ENCODE results near the gene ARHGAP6.

The ARHGAP6 gene

GRCh38 chrX:11540532-11541377, 125.0 kb downstream of the ARHGAP6 start:
- TF ChIP-seq CTCF (IDR thresholded peaks at IDR 0.05; ENCODE audit: low read depth, low read length) = no peak
- no peak for DNase-seq
- H3K27me3 ChIP-seq (ENCODE audit: insufficient read depth, low read depth, severe bottlenecking) = peaks cover 8% of the 10 kb centered on the region
- H3K27ac ChIP-seq = no peak overlapping the region
- H3K36me3 ChIP-seq = no peaks in the 10 kb centered on the region
- no peaks in the 10 kb centered on the region for H3K9me3 ChIP-seq (ENCODE audit: severe bottlenecking)
- H3K4me3 ChIP-seq (ENCODE audit: low read depth, low read length) = no peak overlapping the region

GRCh38 chrX:11537141-11537540, 128.6 kb downstream of the ARHGAP6 start:
- no peak for DNase-seq
- Histone ChIP-seq H3K9me3 (ENCODE audit: severe bottlenecking) (no peaks in the 10 kb centered on the region), H3K27ac (no peak overlapping the region), H3K27me3 (ENCODE audit: insufficient read depth, low read depth, severe bottlenecking) (peaks cover 6% of the 10 kb centered on the region), H3K4me3 (ENCODE audit: low read depth, low read length) (no peak overlapping the region), H3K36me3 (no peaks in the 10 kb centered on the region)
- TF ChIP-seq CTCF (IDR thresholded peaks at IDR 0.05; ENCODE audit: low read depth, low read length) = no peak

GRCh38 chrX:11535156-11535919, 130.4 kb downstream of the ARHGAP6 start:
- TF ChIP-seq CTCF (IDR thresholded peaks at IDR 0.05; ENCODE audit: low read depth, low read length) = no peak
- Histone ChIP-seq H3K4me3 (ENCODE audit: low read depth, low read length) (no peak overlapping the region), H3K27ac (no peak overlapping the region), H3K27me3 (ENCODE audit: insufficient read depth, low read depth, severe bottlenecking) (peaks cover 12% of the 10 kb centered on the region), H3K36me3 (no peaks in the 10 kb centered on the region), H3K9me3 (ENCODE audit: severe bottlenecking) (no peaks in the 10 kb centered on the region)
- DNase-seq = no peak

- TF ChIP-seq CTCF (IDR thresholded peaks at IDR 0.05; ENCODE audit: low read depth, low read length) = no peak
- no peak for DNase-seq
- H3K27ac ChIP-seq = no peak overlapping the region
- H3K27me3 ChIP-seq (ENCODE audit: insufficient read depth, low read depth, severe bottlenecking) = peaks cover 20% of the 10 kb centered on the region
- H3K9me3 ChIP-seq (ENCODE audit: severe bottlenecking) = no peaks in the 10 kb centered on the region
- no peak overlapping the region for H3K4me3 ChIP-seq (ENCODE audit: low read depth, low read length)
- H3K36me3 ChIP-seq = no peaks in the 10 kb centered on the region
These were observed 132.5 kb downstream of the ARHGAP6 start for GRCh38 chrX:11533199-11533651.

- no peak for DNase-seq
- Histone ChIP-seq H3K27ac (no peak overlapping the region), H3K9me3 (ENCODE audit: severe bottlenecking) (no peaks in the 10 kb centered on the region), H3K4me3 (ENCODE audit: low read depth, low read length) (no peak overlapping the region), H3K27me3 (ENCODE audit: insufficient read depth, low read depth, severe bottlenecking) (peaks cover 25% of the 10 kb centered on the region), H3K36me3 (no peaks in the 10 kb centered on the region)
- no peak for TF ChIP-seq CTCF (IDR thresholded peaks at IDR 0.05; ENCODE audit: low read depth, low read length)
These were observed 133.2 kb downstream of the ARHGAP6 start for GRCh38 chrX:11532291-11533078.

All from WERI-Rb-1 (cell line).